ENCODE measurements around the gene KIF12. TPM values are rescaled to one million over a fixed set of nuclear protein-coding genes. Genes with fewer than 3 reads are reported as not detected.

KIF12 gene
- total RNA-seq, 1 donor from 2014 or later, result not detected

DNA sequence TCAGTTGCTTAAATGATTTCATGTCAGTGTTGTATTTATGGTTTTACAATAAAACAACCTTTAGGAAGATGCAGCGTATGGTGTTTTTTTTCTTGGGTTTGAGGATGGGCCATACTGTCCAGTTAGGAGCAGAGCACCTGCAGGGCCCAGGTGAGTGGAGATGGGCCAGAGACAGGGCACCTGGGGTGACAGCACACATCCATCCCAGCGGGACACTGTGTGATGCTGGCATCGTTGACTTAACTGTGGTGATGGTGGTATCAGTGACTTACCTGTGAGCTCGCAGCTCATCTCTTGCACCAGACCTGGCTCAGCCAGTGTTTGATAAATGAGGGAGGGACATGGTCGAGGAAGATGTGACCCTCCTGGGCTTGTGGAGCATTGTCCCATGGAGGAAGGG, 42.6 kb downstream of the KIF12 start:
- peaks cover 5 to 18% of the 10 kb centered on the region in 2 donors for H3K4me1 ChIP-seq
- no peak overlapping the region for H3K4me3 ChIP-seq
- intact Hi-C loops (cut with DNase I), result no loop called here
- TF ChIP-seq, protein P1, sequence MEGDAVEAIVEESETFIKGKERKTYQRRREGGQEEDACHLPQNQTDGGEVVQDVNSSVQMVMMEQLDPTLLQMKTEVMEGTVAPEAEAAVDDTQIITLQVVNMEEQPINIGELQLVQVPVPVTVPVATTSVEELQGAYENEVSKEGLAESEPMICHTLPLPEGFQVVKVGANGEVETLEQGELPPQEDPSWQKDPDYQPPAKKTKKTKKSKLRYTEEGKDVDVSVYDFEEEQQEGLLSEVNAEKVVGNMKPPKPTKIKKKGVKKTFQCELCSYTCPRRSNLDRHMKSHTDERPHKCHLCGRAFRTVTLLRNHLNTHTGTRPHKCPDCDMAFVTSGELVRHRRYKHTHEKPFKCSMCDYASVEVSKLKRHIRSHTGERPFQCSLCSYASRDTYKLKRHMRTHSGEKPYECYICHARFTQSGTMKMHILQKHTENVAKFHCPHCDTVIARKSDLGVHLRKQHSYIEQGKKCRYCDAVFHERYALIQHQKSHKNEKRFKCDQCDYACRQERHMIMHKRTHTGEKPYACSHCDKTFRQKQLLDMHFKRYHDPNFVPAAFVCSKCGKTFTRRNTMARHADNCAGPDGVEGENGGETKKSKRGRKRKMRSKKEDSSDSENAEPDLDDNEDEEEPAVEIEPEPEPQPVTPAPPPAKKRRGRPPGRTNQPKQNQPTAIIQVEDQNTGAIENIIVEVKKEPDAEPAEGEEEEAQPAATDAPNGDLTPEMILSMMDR (IDR thresholded peaks at IDR 0.05), result no peak
- H3K27me3 ChIP-seq, result no peaks in the 10 kb centered on the region
- H3K36me3 ChIP-seq, result peaks cover 0 to 10% of the 10 kb centered on the region in 2 donors
- H3K9me3 ChIP-seq, result no peaks in the 10 kb centered on the region
- no peak overlapping the region for H3K27ac ChIP-seq
- DNase-seq (ENCODE audit: low spot score in 2 of 2), result peak in 1 of 2 donors; percentile 45

DNA sequence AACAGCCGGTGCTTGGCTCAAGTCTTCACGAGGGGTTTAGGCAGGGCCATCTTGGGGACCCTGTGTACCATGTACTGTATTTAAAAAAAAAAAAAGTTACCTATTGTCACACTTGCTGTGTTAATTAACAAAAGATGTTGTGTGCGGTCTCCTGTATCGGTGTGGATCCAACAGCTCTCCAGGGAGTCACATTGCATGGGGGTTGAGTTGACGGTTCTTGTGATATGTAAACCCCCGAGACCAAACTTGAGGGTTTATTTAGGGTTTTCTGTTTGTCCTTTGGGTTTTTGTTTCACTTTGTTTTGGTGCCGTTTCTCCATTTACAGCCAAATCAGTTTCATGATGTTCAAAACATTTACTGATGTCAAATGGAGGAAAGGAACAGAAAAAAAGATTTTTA, 43.2 kb downstream of the KIF12 start:
- intact Hi-C loops (cut with DNase I), result no loop called here

DNA sequence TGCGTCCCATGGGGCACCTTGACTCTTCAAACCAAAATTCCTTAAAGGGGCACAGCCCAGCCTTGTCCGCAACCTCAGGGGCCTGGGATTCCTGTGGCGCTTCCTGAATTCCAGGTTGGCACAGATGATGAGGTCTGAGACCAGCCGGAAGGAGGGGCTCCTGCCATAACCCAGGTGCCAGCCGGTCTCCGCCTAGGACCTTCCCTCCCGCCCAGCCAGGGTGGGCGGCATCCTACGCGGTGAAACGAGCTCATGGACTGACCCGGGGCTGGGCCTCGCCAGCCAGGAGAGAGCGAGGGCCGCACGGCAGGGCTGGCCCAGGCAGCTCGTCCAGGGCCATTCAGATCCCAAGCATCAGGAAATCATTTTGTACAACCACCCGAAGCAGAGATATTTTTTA, 44.0 kb downstream of the KIF12 start:
- Histone ChIP-seq H3K27ac (no peak overlapping the region), H3K27me3 (no peaks in the 10 kb centered on the region), H3K4me3 (no peak overlapping the region), H3K9me3 (no peaks in the 10 kb centered on the region), H3K4me1 (peaks cover 4 to 13% of the 10 kb centered on the region in 2 donors), H3K36me3 (peaks cover 11 to 17% of the 10 kb centered on the region in 2 donors)
- TF ChIP-seq, protein P1 (IDR thresholded peaks at IDR 0.05), result no peak
- DNase-seq (ENCODE audit: low spot score in 2 of 2), result peak in 1 of 2 donors; percentile 52
- intact Hi-C loops (cut with DNase I), result no loop called here

More for the DNA sequence above, 43.2 kb downstream of the KIF12 start:
- no peak overlapping the region for H3K4me3 ChIP-seq
- H3K36me3 ChIP-seq, result peaks cover 3 to 13% of the 10 kb centered on the region in 2 donors
- H3K4me1 ChIP-seq, result peaks cover 5 to 18% of the 10 kb centered on the region in 2 donors
- TF ChIP-seq, protein P1 (IDR thresholded peaks at IDR 0.05), result no peak
- no peak overlapping the region for H3K27ac ChIP-seq
- H3K27me3 ChIP-seq, result no peaks in the 10 kb centered on the region
- H3K9me3 ChIP-seq, result no peaks in the 10 kb centered on the region
- DNase-seq (ENCODE audit: low spot score in 2 of 2), result no peak

DNA sequence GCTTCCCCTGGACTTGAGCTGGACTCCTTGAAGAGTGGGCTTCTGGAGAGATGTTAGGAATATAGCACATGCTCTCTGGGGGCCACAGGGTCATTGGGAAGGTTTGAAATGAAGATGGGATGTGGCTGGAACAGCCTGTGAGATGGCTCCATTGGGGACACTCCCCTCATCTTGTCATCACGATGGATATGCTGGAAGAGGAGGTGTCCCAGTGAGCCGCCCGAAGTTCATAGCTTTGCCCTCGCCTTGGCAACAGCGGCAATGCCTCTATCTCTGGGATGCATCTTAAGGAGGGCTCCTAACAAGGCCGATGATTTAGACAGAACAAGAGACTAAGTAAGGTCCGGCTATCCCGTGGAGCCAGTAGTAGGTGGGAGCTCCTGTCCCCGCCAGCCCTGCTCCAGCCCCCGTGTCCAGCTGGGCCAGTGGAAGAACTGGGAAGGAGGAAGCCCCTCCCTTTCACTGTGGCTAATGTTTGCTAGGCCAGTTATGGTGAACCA, 44.9 kb downstream of the KIF12 start:
- peak in 1 of 2 donors; percentile 54 for DNase-seq (ENCODE audit: low spot score in 2 of 2)
- Histone ChIP-seq H3K27me3 (no peaks in the 10 kb centered on the region), H3K27ac (no peak overlapping the region), H3K4me1 (peaks cover 1 to 5% of the 10 kb centered on the region in 2 donors), H3K4me3 (no peak overlapping the region), H3K9me3 (no peaks in the 10 kb centered on the region), H3K36me3 (peaks cover 19 to 25% of the 10 kb centered on the region in 2 donors)
- TF ChIP-seq, protein P1 (IDR thresholded peaks at IDR 0.05), result no peak
- intact Hi-C loops (cut with DNase I), result no loop called here

GRCh38 chr9:114053246-114054005, 45.7 kb downstream of the KIF12 start:
- peak in 1 of 2 donors; percentile 49 for DNase-seq (ENCODE audit: low spot score in 2 of 2)
- Histone ChIP-seq H3K36me3 (peaks cover 27 to 34% of the 10 kb centered on the region in 2 donors), H3K4me1 (no peaks in the 10 kb centered on the region), H3K27ac (no peak overlapping the region), H3K9me3 (no peaks in the 10 kb centered on the region), H3K27me3 (no peaks in the 10 kb centered on the region), H3K4me3 (no peak overlapping the region)
- intact Hi-C loops (cut with DNase I), result no loop called here
- TF ChIP-seq, protein P1 (IDR thresholded peaks at IDR 0.05), result no peak

Measured in ascending aorta (tissue), 2 donors.